Measurements from ENCODE around the gene TNK1.

- TF ChIP-seq CTCF (conservative IDR thresholded peaks at IDR 0.05), result no peak
- no peak for TF ChIP-seq ZFX (IDR thresholded peaks at IDR 0.05)
These were observed 12.8 kb upstream of the TNK1 start for GRCh38 chr17:7367918-7368598.

Measured in C4-2B (cell line).